Stimulated activated CD8-positive, alpha-beta memory T cell treated with anti-CD3 and anti-CD28 coated beads, Interleukin-12 subunit alpha, Interleukin-12 subunit beta, amount 100 ng/mL, for 4 hours (primary cell): ENCODE data around the gene SRD5A1.

Experiments
- DNase-seq: peaks from one replicate; pipeline ENCODE4 v3.0.0-alpha.2; 2020; ENCODE audit warnings: low read depth

The SRD5A1 gene

DNA sequence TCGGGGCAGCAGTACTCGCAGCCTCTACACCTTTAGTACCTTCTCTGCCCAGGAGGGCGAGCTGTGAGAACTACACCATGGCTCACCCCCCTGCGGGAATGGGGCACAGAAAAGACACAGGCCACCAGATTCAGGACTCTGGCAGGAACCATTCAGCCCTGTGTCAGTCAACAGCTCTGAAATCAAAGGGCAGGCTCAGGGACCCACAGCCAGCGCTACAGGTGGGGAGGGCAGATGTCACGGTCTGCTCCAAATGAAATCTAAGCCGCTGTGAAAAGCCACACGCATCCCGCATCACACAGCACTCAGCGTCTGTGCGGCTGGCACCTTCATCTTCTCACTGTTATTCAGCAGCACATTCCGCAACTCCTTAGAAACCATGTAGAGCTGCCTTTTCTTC lies 28.3 kb upstream of the SRD5A1 start:
- DNase-seq, result no peak

DNA sequence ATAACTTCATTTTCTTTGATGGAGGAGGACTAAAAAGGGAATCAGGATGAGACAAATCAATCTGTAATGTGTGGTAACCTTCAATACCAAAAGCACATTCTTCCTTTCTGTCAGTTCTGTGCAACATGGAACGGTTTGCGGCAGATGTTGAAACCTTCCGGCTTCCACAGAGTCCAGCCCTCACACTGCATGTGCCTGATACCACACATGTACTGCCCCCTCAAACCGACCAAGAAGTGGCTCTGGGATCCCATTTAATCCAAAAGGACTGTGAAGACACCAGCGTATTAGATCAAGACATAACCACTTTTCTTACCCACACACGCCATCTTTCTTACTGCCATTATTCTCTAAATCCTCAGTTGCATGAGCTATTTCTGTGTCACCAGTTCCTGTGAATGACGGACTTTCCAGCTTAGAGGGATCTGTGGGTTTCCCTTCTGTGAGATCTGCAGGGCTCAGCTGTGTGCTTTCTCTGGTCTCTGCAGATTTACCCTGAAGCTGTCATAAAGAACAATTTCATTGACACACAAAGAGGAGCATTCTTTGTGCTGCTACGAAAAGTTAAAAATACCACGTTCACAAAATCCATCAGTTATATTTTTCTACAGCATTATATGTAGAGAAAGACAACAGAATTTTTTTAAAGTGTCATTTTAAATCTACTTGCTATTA lies 26.2 kb upstream of the SRD5A1 start:
- no peak for DNase-seq

GRCh38 chr5:6607559-6607936 lies 25.7 kb upstream of the SRD5A1 start:
- no peak for DNase-seq

GRCh38 chr5:6608016-6608415 lies 25.2 kb upstream of the SRD5A1 start:
- no peak for DNase-seq

GRCh38 chr5:6611334-6612256 lies 21.6 kb upstream of the SRD5A1 start:
- DNase-seq, result no peak

DNA sequence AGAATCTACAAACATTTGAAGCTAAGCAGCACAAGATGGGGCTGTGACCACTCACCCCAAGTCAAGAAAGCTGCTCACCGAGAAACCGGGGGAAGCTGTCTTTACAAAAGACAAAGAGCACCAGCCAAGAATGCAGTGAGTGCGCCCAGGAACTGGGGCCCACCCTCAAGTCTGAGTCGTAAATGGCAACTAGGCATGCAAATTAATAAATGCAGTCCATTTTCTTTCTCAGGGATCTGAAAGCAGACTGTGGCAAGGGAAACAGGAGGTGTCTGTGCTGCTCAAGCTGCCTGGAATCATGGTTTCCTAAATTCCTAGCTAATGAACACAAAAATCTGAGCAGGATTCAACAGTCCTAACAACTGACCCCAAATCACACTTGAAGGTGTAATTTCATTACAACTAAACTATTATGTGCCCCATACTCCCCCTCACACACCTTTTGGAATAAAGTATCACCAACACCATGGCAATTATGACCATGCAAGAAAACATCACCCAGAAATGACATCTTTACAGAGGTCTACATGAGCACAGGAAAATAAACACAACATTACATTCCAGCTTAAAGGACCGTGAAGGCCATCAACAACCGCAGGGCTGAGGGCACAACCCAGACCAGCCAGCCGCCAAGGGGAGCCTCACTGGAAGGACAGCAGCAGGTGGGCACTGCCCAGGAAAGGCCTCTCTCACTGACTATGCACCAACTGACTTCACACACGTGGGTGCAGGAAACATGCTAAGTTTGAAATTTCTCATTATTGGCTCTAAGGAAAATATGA lies 18.0 kb upstream of the SRD5A1 start:
- no peak for DNase-seq

DNA sequence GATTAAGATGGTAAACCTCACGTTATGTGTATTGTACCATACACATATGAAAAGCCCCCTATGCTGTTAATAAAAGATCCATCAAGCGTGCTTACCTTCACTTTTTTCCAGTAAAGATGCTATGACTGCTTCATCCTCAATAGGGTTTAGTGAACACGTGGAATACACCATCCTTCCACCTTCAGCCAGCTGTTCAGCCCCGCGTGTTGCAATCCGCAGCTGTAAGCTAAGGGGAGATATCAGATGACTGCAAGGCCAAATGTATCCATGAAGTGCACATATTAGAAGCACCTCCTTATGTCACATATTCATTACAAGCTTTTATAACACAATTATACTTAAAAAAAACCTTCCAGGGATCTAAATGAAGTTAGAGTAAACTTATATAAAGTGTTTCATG lies 16.6 kb upstream of the SRD5A1 start:
- DNase-seq, result no peak

GRCh38 chr5:6623228-6623627 lies 10.0 kb upstream of the SRD5A1 start:
- no peak for DNase-seq

DNA sequence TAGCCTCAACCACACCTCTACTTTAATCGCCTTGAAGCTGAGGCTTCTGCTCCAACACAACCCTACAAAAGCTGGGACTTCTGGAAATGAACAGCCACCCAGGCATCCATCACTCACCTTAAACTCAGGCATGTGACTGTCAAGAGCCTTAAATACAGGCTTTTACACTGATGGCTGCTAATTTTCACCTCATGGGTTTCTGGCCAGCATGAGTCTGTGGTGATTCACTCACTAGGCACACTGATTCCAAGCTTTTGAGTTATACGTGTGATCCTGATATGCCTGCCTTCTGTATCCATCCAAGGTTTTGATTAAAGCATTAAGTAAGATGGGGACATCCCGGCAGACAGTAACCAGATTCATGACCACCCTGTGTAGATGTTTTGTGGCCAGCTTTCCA lies 9.3 kb upstream of the SRD5A1 start:
- no peak for DNase-seq

DNA sequence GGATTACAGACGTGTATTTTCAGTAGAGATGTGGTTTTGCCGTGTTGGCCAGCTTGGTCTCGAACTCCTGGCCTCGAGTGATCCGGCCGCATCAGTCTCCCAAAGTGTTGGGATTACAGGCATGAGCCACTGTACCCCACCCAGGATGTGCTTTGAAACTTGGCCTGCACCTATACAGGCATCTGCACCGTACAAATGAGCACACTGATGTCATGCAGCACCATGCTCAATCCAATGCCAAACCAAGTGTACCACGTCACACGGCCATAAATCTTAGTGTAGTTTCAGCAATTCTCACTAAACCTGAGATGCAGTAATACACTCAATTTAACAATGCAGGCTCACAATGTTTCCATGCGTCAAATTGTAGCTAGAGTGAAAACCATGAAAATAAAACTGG lies 6.7 kb upstream of the SRD5A1 start:
- no peak for DNase-seq

DNA sequence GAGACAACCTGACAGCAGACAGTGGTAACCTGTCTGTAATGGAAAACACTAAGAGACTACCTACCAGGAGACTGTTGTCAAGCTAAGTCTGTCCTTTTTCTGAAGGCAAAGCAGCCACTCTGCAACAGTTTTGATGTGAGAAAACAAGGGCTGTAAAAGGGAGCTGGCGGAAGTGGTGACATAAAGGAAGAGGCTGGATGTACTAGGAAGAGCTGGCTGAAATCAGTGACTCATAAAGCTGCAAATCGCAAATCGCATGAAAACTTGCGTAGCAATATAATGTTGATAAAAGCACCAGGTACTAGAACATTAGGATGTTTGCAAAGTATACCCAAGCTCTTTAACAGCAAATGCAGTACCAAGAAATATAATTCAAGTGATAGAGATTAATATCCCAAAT lies 1.8 kb upstream of the SRD5A1 start:
- DNase-seq, result no peak

DNA sequence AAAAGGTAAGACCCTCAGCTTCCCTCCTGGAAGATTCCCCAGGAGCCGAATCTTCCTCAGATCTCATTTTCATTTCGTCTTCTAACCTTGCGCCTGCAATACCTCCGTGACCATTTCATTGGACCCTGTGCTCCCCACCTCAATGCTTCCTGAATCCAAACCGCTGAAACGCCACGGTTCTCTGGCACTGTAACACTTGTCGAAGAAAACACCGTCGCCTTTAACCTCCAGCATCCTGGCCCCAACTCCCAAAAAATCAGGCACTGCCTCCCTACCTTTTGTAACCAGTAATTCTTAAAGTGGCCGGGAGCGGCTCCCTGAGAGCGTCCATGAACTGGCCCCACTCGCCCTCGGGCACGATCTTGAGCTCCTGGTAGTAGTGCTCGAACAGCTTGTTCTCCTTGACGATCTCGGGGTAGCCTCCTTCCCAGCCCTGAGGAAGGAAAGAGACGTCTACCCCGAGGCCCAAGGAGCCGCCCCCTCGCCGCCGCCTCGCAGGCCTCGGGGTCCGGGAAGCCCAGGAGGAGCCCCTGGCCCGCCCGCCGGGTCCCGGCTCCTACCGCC lies 834 bp upstream of the SRD5A1 start:
- DNase-seq, result no peak

- DNase-seq, result no peak
Measured at GRCh38 chr5:6633469-6634245, 417 bp downstream of the SRD5A1 start.

DNA sequence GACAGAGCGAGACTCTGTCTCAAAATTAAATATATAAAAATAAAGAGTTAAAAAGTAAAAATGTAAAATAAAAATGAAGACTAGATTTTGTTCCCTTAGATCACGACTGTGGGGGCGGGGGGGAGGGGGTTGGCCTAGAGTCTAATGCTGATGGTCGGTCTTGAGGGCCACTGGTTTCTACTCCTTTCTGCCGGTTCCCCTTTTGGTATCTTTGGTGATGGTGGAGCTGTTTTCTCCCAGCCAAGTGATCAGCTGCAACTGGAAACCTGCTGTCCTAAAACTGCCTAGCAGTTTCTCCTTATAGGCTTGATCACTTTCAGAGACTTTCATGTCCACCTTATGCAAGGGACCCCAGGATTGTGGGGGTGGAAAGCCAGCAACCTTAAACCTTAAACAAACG lies 1.1 kb downstream of the SRD5A1 start:
- no peak for DNase-seq

DNA sequence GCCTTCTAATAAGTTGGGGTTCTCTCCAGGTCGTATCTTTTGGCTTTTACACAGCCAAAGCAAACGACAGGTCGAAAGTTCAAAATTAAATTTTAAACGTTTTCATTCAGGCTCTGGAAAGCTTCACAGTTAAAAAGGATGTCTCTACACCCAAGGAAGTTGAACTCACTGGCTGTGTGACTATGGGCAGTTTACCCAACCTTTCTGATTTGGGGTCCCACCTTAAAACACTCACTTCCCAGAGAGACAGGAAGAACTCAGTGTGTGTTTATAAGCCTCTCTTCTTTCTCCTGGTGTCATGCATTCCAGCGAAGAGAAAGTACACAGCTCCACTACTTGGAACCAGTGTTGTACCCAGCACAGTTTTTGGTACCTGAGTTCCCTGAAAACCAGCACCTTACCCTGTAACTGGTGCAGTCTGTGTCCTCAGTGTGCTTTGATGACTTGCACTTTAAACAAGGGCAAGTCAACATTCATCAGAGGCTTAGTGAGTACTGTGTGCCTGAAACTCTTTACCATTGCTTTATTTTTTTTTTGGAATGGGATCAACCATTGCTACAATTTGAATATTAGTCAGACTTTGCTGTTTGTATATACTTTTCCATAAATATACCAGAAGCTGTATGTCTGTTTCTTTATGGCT lies 1.7 kb downstream of the SRD5A1 start:
- DNase-seq, result no peak

- no peak for DNase-seq
Measured at GRCh38 chr5:6636293-6636692, 3.1 kb downstream of the SRD5A1 start.

DNA sequence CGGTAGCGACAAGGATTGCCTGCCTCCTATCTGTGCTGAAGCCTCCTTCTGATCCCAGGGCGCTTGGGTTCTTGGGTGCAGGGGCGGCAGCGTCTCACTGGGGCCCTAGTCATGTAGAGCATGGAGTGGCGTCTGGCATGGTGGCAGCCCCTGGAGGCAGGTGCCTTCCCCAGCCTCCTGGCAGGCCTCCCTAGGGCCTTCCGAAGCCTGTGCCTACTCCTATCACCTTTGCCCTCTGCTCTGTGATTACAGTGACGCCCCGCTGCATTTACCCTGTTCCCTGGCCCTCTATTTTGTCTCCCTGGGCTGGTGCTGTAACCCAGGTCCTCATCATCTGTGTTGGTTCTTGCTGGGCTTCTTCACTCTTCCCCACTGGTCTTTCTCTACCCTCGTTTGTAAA lies 3.8 kb downstream of the SRD5A1 start:
- DNase-seq, result no peak

DNA sequence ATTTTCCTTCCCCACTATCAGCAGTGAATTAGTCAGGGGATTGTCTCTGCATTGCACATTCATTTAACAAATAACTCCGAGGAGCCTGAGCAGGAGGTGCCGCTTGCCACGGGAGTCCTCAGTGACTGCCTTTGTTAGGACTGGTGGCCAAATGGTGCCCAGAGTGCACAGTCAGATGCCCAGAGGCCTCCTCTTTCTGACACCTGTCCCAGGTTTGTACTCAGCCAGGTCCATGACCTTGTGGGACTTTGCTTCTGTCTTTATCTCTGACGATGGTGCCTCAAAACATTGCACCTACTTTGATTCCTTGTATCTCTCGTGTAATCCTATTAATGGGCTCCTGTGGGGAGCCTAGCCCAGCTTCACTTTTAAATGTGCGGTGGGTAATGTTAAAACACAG lies 4.3 kb downstream of the SRD5A1 start:
- DNase-seq, result no peak

- no peak for DNase-seq
Measured at GRCh38 chr5:6638236-6638635, 5.0 kb downstream of the SRD5A1 start.

DNA sequence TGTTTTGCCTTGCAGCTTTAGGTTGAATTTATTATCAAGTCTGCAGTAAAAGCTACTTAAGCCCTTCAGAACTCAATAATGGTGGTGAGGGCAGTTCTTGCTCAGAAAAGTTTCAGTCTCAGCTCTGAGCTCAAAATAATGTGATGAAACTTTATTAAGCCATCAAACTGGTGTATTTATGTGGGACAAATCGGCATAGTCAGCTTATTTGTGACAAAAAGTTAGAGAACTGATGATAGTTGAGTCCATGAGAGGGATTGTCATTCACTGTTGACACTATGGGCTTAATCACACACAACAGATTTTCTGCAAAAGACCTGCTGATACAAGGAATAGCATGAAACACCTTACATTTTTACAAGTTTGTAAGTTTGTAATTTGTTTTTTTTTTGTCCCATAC lies 9.4 kb downstream of the SRD5A1 start:
- DNase-seq, result no peak

DNA sequence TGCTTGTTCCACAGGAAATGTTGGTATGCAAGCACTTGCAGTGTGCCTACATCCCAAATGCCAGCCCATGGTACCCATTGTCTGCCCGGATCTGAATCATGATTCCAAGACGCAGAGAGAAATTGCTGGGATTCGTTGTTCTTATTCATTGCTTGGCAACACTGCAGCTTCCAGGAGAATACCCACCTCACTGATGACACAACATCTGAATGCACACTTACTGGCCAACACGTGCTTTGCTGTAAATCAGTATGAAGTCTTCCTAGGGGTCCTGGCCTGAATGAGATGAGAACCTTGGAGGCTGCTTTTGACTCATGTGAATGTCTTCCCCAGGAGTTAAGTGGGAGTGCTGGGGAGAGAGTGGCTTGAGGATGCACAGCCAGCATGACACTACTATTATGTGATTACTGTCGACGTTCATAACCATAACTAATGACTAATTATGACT lies 11.6 kb downstream of the SRD5A1 start:
- DNase-seq, result no peak
